ENCODE results near the gene JPT2. TPM values are rescaled to one million over a fixed set of nuclear protein-coding genes. Genes with fewer than 3 reads are reported as not detected.
A peak's percentile ranks its signal among the peaks of the same experiment; 100 is the strongest.

JPT2 gene
- total and polyA plus RNA-seq, 2 donors (not counting 1 experiment from before 2014, with no cell fraction given), result 15.5 to 41.2 TPM

GRCh38 chr16:1745181-1745899 is 67.3 kb downstream of the JPT2 start:
- DNase-seq (ENCODE audit: low read depth in 2 of 2), result peak in 1 of 2 donors; percentile 93
- Histone ChIP-seq H3K4me2 (ENCODE audit: extremely low read depth, insufficient read depth, low read length) (no peak overlapping the region), H3K9ac (ENCODE audit: insufficient read depth, low read length) (no peak overlapping the region), H3K79me2 (ENCODE audit: control insufficient read depth, insufficient read depth, low read length) (no peaks in the 10 kb centered on the region), H2AFZ (ENCODE audit: low read length) (no peak overlapping the region), H3K27me3 (ENCODE audit: control insufficient read depth, insufficient read depth, low read length) (no peaks in the 10 kb centered on the region), H3K9me3 (ENCODE audit: control insufficient read depth, insufficient read depth, low read depth, low read length) (no peaks in the 10 kb centered on the region), H4K20me1 (ENCODE audit: control insufficient read depth, extremely low read depth, insufficient read depth, low read length) (no peaks in the 10 kb centered on the region), H3K4me3 (replicated peaks in 1 of 4; ENCODE audit: control extremely low read depth in 1 of 4, insufficient read depth in 1 of 4, low read depth in 3 of 4, low read length in 4 of 4) (no peak overlapping the region), H3K4me1 (ENCODE audit: control insufficient read depth, extremely low read depth, insufficient read depth, low read length) (no peaks in the 10 kb centered on the region), H3K36me3 (ENCODE audit: control insufficient read depth, insufficient read depth, low read length) (peaks cover 21% of the 10 kb centered on the region), H3K27ac (ENCODE audit: insufficient read depth, low read length) (no peak overlapping the region)
- no peak for TF ChIP-seq EZH2 (IDR thresholded peaks at IDR 0.05; ENCODE audit: low read length, missing control alignments)
- TF ChIP-seq, protein P1, sequence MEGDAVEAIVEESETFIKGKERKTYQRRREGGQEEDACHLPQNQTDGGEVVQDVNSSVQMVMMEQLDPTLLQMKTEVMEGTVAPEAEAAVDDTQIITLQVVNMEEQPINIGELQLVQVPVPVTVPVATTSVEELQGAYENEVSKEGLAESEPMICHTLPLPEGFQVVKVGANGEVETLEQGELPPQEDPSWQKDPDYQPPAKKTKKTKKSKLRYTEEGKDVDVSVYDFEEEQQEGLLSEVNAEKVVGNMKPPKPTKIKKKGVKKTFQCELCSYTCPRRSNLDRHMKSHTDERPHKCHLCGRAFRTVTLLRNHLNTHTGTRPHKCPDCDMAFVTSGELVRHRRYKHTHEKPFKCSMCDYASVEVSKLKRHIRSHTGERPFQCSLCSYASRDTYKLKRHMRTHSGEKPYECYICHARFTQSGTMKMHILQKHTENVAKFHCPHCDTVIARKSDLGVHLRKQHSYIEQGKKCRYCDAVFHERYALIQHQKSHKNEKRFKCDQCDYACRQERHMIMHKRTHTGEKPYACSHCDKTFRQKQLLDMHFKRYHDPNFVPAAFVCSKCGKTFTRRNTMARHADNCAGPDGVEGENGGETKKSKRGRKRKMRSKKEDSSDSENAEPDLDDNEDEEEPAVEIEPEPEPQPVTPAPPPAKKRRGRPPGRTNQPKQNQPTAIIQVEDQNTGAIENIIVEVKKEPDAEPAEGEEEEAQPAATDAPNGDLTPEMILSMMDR (conservative IDR thresholded peaks at IDR 0.05 in 1 of 2, IDR thresholded peaks at IDR 0.05 in 1 of 2; ENCODE audit: low read depth in 1 of 2, low read length in 2 of 2), result no peak

DNA sequence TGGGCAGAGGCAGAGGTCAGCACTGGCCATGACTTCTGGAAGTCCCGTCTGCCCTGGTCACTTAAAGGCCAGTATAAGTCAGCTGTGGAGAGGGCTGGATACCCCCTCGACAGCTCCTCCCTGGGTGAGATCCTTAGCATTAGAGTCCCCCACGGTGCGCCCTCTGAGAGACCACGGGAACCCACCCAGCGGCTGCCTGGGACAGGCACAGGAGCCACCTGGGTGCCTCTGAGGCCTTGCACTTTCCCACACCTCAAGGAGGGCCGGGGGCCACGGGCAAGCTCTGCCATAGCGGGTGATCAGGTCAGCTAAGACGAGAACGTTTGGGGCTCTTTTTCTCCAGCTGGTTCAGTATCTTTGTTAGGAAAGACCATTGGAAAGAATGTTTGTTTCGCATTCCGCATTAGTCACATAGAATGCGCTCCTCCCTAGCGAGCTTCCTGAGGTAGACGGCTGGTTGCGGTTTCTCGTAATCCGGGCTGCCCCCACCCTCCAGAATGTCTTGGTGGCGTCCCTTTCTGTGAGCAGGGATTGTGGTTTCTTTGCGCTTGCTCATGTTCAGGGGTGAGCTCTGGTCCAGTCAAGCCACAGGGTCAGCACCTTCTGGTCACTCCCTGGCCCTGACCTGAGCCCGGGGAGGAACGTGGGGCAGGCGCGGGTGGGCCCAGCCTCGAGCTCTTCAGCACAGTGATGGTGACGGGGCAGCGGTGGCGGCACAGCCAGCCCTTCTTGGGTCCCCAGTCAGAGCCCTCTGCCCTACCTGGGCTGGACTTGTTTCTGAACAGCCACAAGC is 68.0 kb downstream of the JPT2 start:
- H3K27me3 ChIP-seq (ENCODE audit: control insufficient read depth, insufficient read depth, low read length), result no peaks in the 10 kb centered on the region
- no peaks in the 10 kb centered on the region for H3K79me2 ChIP-seq (ENCODE audit: control insufficient read depth, insufficient read depth, low read length)
- H3K36me3 ChIP-seq (ENCODE audit: control insufficient read depth, insufficient read depth, low read length), result peaks cover 21% of the 10 kb centered on the region
- TF ChIP-seq, protein P1 (conservative IDR thresholded peaks at IDR 0.05 in 1 of 2, IDR thresholded peaks at IDR 0.05 in 1 of 2; ENCODE audit: low read depth in 1 of 2, low read length in 2 of 2), result no peak
- no peak for TF ChIP-seq EZH2 (IDR thresholded peaks at IDR 0.05; ENCODE audit: low read length, missing control alignments)
- no peaks in the 10 kb centered on the region for H3K9me3 ChIP-seq (ENCODE audit: control insufficient read depth, insufficient read depth, low read depth, low read length)
- H3K27ac ChIP-seq (ENCODE audit: insufficient read depth, low read length), result no peak overlapping the region
- no peak overlapping the region for H3K4me2 ChIP-seq (ENCODE audit: extremely low read depth, insufficient read depth, low read length)
- H2AFZ ChIP-seq (ENCODE audit: low read length), result no peak overlapping the region
- no peaks in the 10 kb centered on the region for H4K20me1 ChIP-seq (ENCODE audit: control insufficient read depth, extremely low read depth, insufficient read depth, low read length)
- H3K9ac ChIP-seq (ENCODE audit: insufficient read depth, low read length), result no peak overlapping the region
- DNase-seq (ENCODE audit: low read depth in 2 of 2), result peak; percentile 50 to 98
- H3K4me1 ChIP-seq (ENCODE audit: control insufficient read depth, extremely low read depth, insufficient read depth, low read length), result no peaks in the 10 kb centered on the region
- H3K4me3 ChIP-seq (replicated peaks in 1 of 4; ENCODE audit: control extremely low read depth in 1 of 4, insufficient read depth in 1 of 4, low read depth in 3 of 4, low read length in 4 of 4), result no peak overlapping the region

DNA sequence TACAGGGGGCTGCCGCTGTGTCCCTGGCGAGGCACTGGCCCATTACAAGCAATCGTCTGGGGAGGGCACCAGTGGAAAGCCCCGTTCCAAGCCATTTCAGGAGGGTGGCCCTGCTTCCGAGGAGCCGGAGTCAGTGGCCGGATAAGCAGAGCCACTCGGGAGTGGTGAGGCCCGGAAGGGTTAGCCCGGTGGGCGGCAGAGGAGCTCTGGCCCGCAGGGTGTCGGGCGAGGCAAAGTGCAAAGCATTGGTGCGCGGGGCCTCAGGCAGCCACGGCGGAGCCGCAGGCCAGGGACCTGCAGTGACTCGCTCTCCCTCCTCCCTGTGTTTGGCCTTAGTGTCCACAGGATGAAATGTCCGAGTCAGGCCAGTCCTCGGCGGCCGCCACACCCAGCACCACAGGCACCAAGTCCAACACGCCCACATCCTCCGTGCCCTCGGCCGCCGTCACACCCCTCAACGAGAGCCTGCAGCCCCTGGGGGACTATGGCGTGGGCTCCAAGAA is 68.7 kb downstream of the JPT2 start:
- peak in 1 of 2 donors; percentile 81 for DNase-seq (ENCODE audit: low read depth in 2 of 2)
- no peak for TF ChIP-seq EZH2 (IDR thresholded peaks at IDR 0.05; ENCODE audit: low read length, missing control alignments)
- TF ChIP-seq, protein P1 (conservative IDR thresholded peaks at IDR 0.05 in 1 of 2, IDR thresholded peaks at IDR 0.05 in 1 of 2; ENCODE audit: low read depth in 1 of 2, low read length in 2 of 2), result no peak
- Histone ChIP-seq H3K4me2 (ENCODE audit: extremely low read depth, insufficient read depth, low read length) (no peak overlapping the region), H3K27me3 (ENCODE audit: control insufficient read depth, insufficient read depth, low read length) (no peaks in the 10 kb centered on the region), H3K36me3 (ENCODE audit: control insufficient read depth, insufficient read depth, low read length) (peaks cover 22% of the 10 kb centered on the region), H3K9me3 (ENCODE audit: control insufficient read depth, insufficient read depth, low read depth, low read length) (no peaks in the 10 kb centered on the region), H4K20me1 (ENCODE audit: control insufficient read depth, extremely low read depth, insufficient read depth, low read length) (no peaks in the 10 kb centered on the region), H2AFZ (ENCODE audit: low read length) (no peak overlapping the region), H3K79me2 (ENCODE audit: control insufficient read depth, insufficient read depth, low read length) (no peaks in the 10 kb centered on the region), H3K4me1 (ENCODE audit: control insufficient read depth, extremely low read depth, insufficient read depth, low read length) (no peaks in the 10 kb centered on the region), H3K27ac (ENCODE audit: insufficient read depth, low read length) (no peak overlapping the region), H3K9ac (ENCODE audit: insufficient read depth, low read length) (no peak overlapping the region), H3K4me3 (replicated peaks in 1 of 4; ENCODE audit: control extremely low read depth in 1 of 4, insufficient read depth in 1 of 4, low read depth in 3 of 4, low read length in 4 of 4) (no peak overlapping the region)
